NCI-H774 (cell line): ENCODE data around the gene ZC4H2.
"Not testable (repeated sequence)": the region's sequence is repeated elsewhere in the genome, so short reads cannot be mapped to it uniquely, and the experiment has no call there.

Experiments
- DNase-seq: peaks from one replicate; lab custom pipeline; 2025; lab: John Stamatoyannopoulos, UW

ZC4H2 gene

GRCh38 chrX:64975989-64976672 is at the start of gene ZC4H2:
Gene ZC4H2 (minus strand): TSS chrX:64976450. CDS start chrX:64976377, 73 bp downstream.
- DNase-seq = peak; percentile 10

- no peak for DNase-seq
Observed at GRCh38 chrX:65017451-65017850, 41.2 kb upstream of the ZC4H2 start.

- no peak for DNase-seq
Observed at GRCh38 chrX:65014230-65014629, 38.0 kb upstream of the ZC4H2 start.

GRCh38 chrX:65009459-65009858 is 33.2 kb upstream of the ZC4H2 start:
- DNase-seq = no peak

GRCh38 chrX:65002208-65002607 is 26.0 kb upstream of the ZC4H2 start:
- not testable (repeated sequence) for DNase-seq

- no peak for DNase-seq
Observed at GRCh38 chrX:64996805-64997204, 20.6 kb upstream of the ZC4H2 start.

- DNase-seq = no peak
Observed at GRCh38 chrX:64994131-64994798, 18.0 kb upstream of the ZC4H2 start.

- DNase-seq = no peak
Observed at GRCh38 chrX:64977830-64978229, 1.6 kb upstream of the ZC4H2 start.

- DNase-seq = no peak
Observed at GRCh38 chrX:64977051-64977450, 801 bp upstream of the ZC4H2 start.

- no peak for DNase-seq
Observed at GRCh38 chrX:64976673-64977040, 407 bp upstream of the ZC4H2 start.

GRCh38 chrX:64975491-64975890 is 759 bp downstream of the ZC4H2 start:
- DNase-seq = no peak

- no peak for DNase-seq
Observed at GRCh38 chrX:64925480-64925879, 50.8 kb downstream of the ZC4H2 start.

GRCh38 chrX:64908121-64908520 is 68.1 kb downstream of the ZC4H2 start:
- no peak for DNase-seq

GRCh38 chrX:64894454-64895038 is 81.7 kb downstream of the ZC4H2 start:
- DNase-seq = no peak

- DNase-seq = no peak
Observed at GRCh38 chrX:64885850-64886249, 90.4 kb downstream of the ZC4H2 start.

- DNase-seq = not testable (repeated sequence)
Observed at GRCh38 chrX:64878709-64879108, 97.5 kb downstream of the ZC4H2 start.

- no peak for DNase-seq
Observed at GRCh38 chrX:64867217-64867616, 109.0 kb downstream of the ZC4H2 start.
